IPS DF 6.9 (cell line): ENCODE results near the gene BLTP3B.
"Not testable (repeated sequence)": the region's sequence is repeated elsewhere in the genome, so short reads cannot be mapped to it uniquely, and the experiment has no call there.

ENCODE experiments used
- DNase-seq: peaks from one replicate; pipeline ENCODE4 v3.0.0-alpha.2; 2013; ENCODE audit warnings: low read depth, low spot score
- H3K27ac ChIP-seq: one replicate; pipeline ENCODE4 v1.5.1; 2013; ENCODE audit warnings: low read length, control low read depth
- H3K27me3 ChIP-seq: 2 replicates; pipeline ENCODE4 v1.6.1; 2013; ENCODE audit warnings: mild to moderate bottlenecking, low read length; ENCODE audit not compliant: control insufficient read depth, insufficient read depth
- H3K36me3 ChIP-seq: 2 replicates; pipeline ENCODE4 v1.6.1; 2013; ENCODE audit warnings: low read length; ENCODE audit not compliant: control insufficient read depth, insufficient read depth
- H3K4me1 ChIP-seq: 2 replicates; pipeline ENCODE4 v1.6.1; 2013; ENCODE audit warnings: low read length; ENCODE audit not compliant: control insufficient read depth, insufficient read depth
- H3K4me3 ChIP-seq: 2 replicates; pipeline ENCODE4 v1.5.1; 2013; ENCODE audit warnings: mild to moderate bottlenecking, low read length
- H3K9me3 ChIP-seq: 2 replicates; pipeline ENCODE4 v1.6.1; 2013; ENCODE audit warnings: low read length, inconsistent platforms; ENCODE audit not compliant: control insufficient read depth, insufficient read depth
- WGBS: extraction: QIAGEN DNeasy Blood & Tissue Kit; methylation state at CpG from one replicate; pipeline ENCODE4 v1.1.7; 2013; ENCODE audit warnings: mixed read lengths, missing lambda C conversion rate; ENCODE audit not compliant: insufficient read length, insufficient coverage; 5-methylcytosine and 5-hydroxymethylcytosine counted together

The BLTP3B gene

DNA sequence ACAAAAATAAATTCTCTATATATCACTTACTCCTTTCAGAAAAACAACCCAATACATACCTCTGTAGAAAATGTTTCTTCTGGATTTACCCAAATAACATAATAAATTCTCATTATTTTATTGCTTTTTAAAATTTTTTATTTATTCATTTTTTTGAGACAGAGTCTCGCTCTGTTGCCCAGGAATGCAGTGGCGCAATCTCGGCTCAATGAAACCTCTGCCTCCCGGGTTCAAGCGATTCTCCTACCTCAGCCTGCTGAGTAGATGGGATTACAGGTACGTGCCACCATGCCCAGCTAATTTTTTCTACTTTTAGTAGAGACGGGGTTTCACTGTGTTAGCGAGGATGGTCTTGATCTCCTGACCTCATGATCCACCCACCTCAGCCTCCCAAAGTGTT lies 33.8 kb upstream of the BLTP3B start:
- not testable (repeated sequence) for H3K4me1 ChIP-seq, H3K27me3 ChIP-seq, DNase-seq, H3K9me3 ChIP-seq, H3K27ac ChIP-seq, H3K4me3 ChIP-seq, H3K36me3 ChIP-seq
- WGBS: no CpG with 5 or more reads among the region's 8 CpGs

DNA sequence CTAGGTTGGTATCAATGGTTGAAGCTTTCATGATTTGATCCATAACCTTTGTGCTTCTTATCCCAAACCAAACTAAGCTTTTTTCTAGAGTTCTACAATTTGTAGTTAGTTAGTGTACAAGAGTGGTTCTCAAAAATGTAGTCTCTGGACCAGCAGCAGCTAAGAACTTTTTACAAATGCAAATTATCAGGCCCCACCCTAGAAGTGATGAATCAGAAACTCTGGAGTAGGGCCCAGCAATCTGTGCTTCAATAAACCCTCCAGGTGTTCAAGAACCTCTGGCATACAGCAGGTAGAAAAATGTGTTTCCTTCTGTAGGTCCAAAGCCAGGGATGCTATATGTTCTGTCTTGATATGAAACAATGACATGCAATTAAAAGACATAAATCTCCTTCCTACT lies 31.8 kb upstream of the BLTP3B start:
- Histone ChIP-seq H3K27me3 (no peaks in the 10 kb centered on the region), H3K4me3 (no peak overlapping the region), H3K36me3 (no peaks in the 10 kb centered on the region; the same call in 1 of the 2 replicates), H3K27ac (no peak overlapping the region), H3K4me1 (no peaks in the 10 kb centered on the region), H3K9me3 (no peaks in the 10 kb centered on the region)
- no peak for DNase-seq

GRCh38 chr12:100173111-100173510 lies 30.4 kb upstream of the BLTP3B start:
- H3K4me3 ChIP-seq: no peak overlapping the region
- no peaks in the 10 kb centered on the region for H3K4me1 ChIP-seq
- no peak overlapping the region for H3K27ac ChIP-seq
- H3K9me3 ChIP-seq: no peaks in the 10 kb centered on the region
- no peaks in the 10 kb centered on the region for H3K36me3 ChIP-seq
- WGBS: no CpG with 5 or more reads among the region's 6 CpGs
- DNase-seq: no peak
- no peaks in the 10 kb centered on the region for H3K27me3 ChIP-seq

DNA sequence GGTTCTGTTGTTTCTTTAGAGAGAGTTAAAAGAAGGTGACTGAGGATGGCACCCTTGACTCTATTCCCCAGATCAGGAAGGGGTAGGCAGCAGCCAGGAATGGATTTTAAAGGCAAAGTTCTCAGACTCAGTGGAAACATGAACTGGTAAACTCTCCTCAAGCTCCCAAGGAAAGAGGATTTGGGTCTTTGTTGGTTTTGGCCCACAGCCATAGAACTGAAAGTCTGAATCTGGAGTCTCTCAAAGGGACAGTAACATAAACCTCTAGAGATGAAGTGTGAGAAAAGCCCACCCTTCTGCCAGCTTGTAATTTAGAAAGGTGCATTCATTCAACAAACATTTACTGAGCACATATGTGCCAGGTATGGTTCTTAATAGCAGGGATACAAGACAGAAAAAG lies 28.6 kb upstream of the BLTP3B start:
- Histone ChIP-seq H3K27me3 (no peaks in the 10 kb centered on the region), H3K27ac (no peak overlapping the region), H3K4me3 (no peak overlapping the region), H3K4me1 (no peaks in the 10 kb centered on the region), H3K36me3 (peaks cover 2% of the 10 kb centered on the region), H3K9me3 (no peaks in the 10 kb centered on the region)
- DNase-seq: no peak

- no peaks in the 10 kb centered on the region for H3K9me3 ChIP-seq
- peaks cover 9% of the 10 kb centered on the region for H3K36me3 ChIP-seq
- WGBS: no CpG with 5 or more reads among the region's 7 CpGs
- no peak overlapping the region for H3K4me3 ChIP-seq
- H3K4me1 ChIP-seq: no peaks in the 10 kb centered on the region
- H3K27me3 ChIP-seq: no peaks in the 10 kb centered on the region
- no peak overlapping the region for H3K27ac ChIP-seq
- DNase-seq: no peak
These were observed 27.7 kb upstream of the BLTP3B start for GRCh38 chr12:100170313-100170858.

DNA sequence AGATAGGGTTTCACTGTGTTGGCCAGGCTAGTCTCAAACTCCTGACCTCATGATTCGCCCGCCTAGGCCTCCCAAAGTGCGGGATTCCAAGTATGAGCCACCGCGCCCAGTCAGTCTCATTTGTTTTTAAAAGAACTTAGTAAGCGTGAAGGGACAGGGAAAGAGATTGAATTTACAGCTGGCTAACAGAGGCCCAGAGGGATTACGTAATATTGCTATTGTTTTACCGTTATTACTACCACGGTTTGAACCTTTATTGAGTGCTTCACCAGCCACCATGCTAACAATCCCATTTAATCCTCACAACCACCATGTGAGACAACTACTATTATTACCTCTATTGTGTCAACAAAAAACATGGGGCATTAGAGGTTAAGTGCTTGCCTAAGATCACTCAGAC lies 26.7 kb upstream of the BLTP3B start:
- Histone ChIP-seq H3K9me3 (no peaks in the 10 kb centered on the region), H3K27ac (no peak overlapping the region), H3K4me1 (0 out of 2 replicates have a peak, but pooled peaks cover 1% of the 10 kb centered on the region), H3K27me3 (no peaks in the 10 kb centered on the region), H3K4me3 (no peak overlapping the region), H3K36me3 (peaks cover 11% of the 10 kb centered on the region)
- WGBS: no CpG with 5 or more reads among the region's 9 CpGs
- DNase-seq: no peak

GRCh38 chr12:100168562-100168961 lies 25.9 kb upstream of the BLTP3B start:
- Histone ChIP-seq H3K4me3 (no peak overlapping the region), H3K4me1 (0 out of 2 replicates have a peak, but pooled peaks cover 1% of the 10 kb centered on the region), H3K27me3 (no peaks in the 10 kb centered on the region), H3K9me3 (no peaks in the 10 kb centered on the region), H3K36me3 (peaks cover 11% of the 10 kb centered on the region), H3K27ac (no peak overlapping the region)
- WGBS: no CpG with 5 or more reads among the region's 4 CpGs
- no peak for DNase-seq

DNA sequence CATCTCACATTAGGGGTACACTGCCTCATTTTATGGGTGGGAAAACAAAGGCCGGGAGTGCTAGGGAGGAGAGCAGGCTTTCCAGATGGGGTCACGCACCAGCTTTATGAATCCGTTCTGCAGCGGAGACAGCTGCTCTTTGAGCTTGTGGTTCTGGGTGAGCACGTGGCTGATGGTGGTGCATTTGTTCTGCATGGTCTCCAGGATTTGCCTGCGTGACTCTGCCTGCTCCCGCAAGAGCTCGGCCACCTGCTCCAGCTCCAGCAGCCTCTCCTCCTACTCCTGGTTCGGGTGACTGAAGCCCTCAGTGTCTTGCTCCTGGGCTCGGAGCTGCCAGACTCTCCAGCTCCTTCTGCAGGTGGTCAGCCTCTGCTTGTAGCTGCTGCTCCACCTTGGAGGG lies 23.6 kb upstream of the BLTP3B start:
- no peak for DNase-seq
- Histone ChIP-seq H3K27ac (no peak overlapping the region), H3K27me3 (no peaks in the 10 kb centered on the region), H3K4me1 (0 out of 2 replicates have a peak, but pooled peaks cover 1% of the 10 kb centered on the region), H3K4me3 (no peak overlapping the region), H3K9me3 (no peaks in the 10 kb centered on the region), H3K36me3 (peaks cover 11% of the 10 kb centered on the region)
- WGBS: no CpG with 5 or more reads among the region's 10 CpGs

DNA sequence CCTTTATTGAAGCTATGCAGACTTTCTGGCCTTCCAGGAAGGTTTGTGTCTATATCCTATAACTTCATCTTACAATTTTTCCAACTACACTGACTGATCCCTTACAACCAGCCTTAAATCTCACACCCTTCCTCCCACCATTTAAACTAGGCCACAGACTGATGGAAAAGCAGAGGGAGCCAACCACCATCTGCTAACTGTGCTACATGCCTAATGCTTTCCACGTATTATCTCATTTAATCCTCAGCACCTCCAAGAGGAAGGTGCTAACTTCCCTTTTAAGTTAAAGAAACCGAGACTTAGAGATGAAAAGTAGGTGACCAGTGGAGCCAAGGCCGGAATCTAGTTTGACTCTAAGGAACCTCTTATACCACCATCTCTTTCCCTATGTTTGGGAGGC lies 22.7 kb upstream of the BLTP3B start:
- Histone ChIP-seq H3K36me3 (peaks cover 11% of the 10 kb centered on the region), H3K9me3 (no peaks in the 10 kb centered on the region), H3K4me1 (0 out of 2 replicates have a peak, but pooled peaks cover 1% of the 10 kb centered on the region), H3K27ac (no peak overlapping the region), H3K4me3 (no peak overlapping the region), H3K27me3 (no peaks in the 10 kb centered on the region)
- DNase-seq: no peak
- WGBS: no CpG with 5 or more reads among the region's 3 CpGs

DNA sequence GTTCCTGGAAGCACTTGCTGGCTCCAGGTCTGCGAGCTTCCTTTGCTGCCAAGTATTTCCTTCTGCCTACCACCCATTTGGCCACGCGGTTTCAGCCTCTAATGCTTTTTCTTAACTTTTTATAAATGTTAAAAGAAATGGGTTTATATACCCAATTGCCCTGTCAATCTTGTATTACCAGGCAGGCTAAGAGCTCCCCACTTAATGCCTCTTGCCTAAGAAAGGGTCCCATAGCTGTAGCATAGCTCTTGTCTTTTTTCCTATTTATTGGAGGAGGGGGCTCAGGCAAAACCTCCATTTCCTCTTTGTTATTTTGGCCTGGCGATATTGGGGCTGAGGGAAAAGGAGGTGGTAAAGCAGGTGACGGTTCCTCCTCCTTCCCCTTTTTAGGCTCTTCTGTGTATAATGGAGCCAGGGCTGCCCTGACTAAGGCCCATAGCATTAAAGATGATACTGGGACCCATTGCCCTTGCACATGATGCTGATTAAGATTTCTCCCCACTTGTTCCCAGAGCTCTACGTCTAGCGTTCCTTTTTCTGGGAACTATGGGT lies 21.6 kb upstream of the BLTP3B start:
- Histone ChIP-seq H3K27ac (no peak overlapping the region), H3K9me3 (no peaks in the 10 kb centered on the region), H3K27me3 (no peaks in the 10 kb centered on the region), H3K4me3 (no peak overlapping the region), H3K36me3 (peaks cover 11% of the 10 kb centered on the region), H3K4me1 (0 out of 2 replicates have a peak, but pooled peaks cover 1% of the 10 kb centered on the region)
- WGBS: no CpG with 5 or more reads among the region's 7 CpGs
- no peak for DNase-seq

- DNase-seq: peak; percentile 81
- Histone ChIP-seq H3K4me1 (0 out of 2 replicates have a peak, but pooled peaks cover 1% of the 10 kb centered on the region), H3K27ac (no peak overlapping the region), H3K36me3 (peaks cover 11% of the 10 kb centered on the region), H3K4me3 (no peak overlapping the region), H3K9me3 (no peaks in the 10 kb centered on the region), H3K27me3 (no peaks in the 10 kb centered on the region)
- WGBS: no CpG with 5 or more reads among the region's 16 CpGs
These were observed 20.9 kb upstream of the BLTP3B start for GRCh38 chr12:100163416-100164152.
